Osteocyte (in vitro differentiated cells): ENCODE data around the gene SLC26A6. TPM values are rescaled to one million over a fixed set of nuclear protein-coding genes. Genes with fewer than 3 reads are reported as not detected.

Experiments used
- DNase-seq: peaks from one replicate; pipeline ENCODE4 v3.0.0; 2021; ENCODE audit warnings: mixed read lengths; ENCODE audit not compliant: unreplicated experiment; ENCODE audit errors: extremely low spot score
- H3K27ac Mint-ChIP-seq: one replicate; pipeline ENCODE4 v1.8.0; 2021; ENCODE audit warnings: mild to moderate bottlenecking, mixed read lengths; ENCODE audit not compliant: unreplicated experiment
- H3K27me3 Mint-ChIP-seq: one replicate; pipeline ENCODE4 v1.8.0; 2021; ENCODE audit warnings: mixed read lengths; ENCODE audit not compliant: unreplicated experiment
- H3K36me3 Mint-ChIP-seq: one replicate; pipeline ENCODE4 v1.8.0; 2021; ENCODE audit warnings: mixed read lengths; ENCODE audit not compliant: unreplicated experiment
- H3K4me1 Mint-ChIP-seq: one replicate; pipeline ENCODE4 v1.8.0; 2021; ENCODE audit warnings: mixed read lengths; ENCODE audit not compliant: unreplicated experiment
- H3K4me3 Mint-ChIP-seq: one replicate; pipeline ENCODE4 v1.8.0; 2021; ENCODE audit warnings: mild to moderate bottlenecking, moderate library complexity, mixed read lengths; ENCODE audit not compliant: unreplicated experiment
- H3K9me3 Mint-ChIP-seq: one replicate; pipeline ENCODE4 v1.8.0; 2021; ENCODE audit warnings: mixed read lengths; ENCODE audit not compliant: unreplicated experiment
- CTCF ChIP-seq: fragments of 200-600 bp; sonication (generic); IDR thresholded peaks from 2 replicates; pipeline ENCODE4 v1.5.0; 2021; ENCODE audit warnings: antibody characterized with exemption, mild to moderate bottlenecking, moderate library complexity
- total RNA-seq: library from RNA; stranded (reverse); gene quantifications from 2 replicates; pipeline ENCODE4 v1.2.1, GENCODE V29; 2021

SLC26A6 gene
- total RNA-seq, 1 donor from 2014 or later: 66.2 TPM

GRCh38 chr3:48661501-48662144 is 26.4 kb upstream of the SLC26A6 start:
- H3K27me3 Mint-ChIP-seq: no peaks in the 10 kb centered on the region
- peaks cover 5% of the 10 kb centered on the region for H3K36me3 Mint-ChIP-seq
- DNase-seq: peak; percentile 92
- H3K4me3 Mint-ChIP-seq: peak overlapping the region; percentile 65
- H3K9me3 Mint-ChIP-seq: no peaks in the 10 kb centered on the region
- peak overlapping the region; percentile 23 for H3K27ac Mint-ChIP-seq
- no peak for TF ChIP-seq CTCF
- peaks cover 17% of the 10 kb centered on the region for H3K4me1 Mint-ChIP-seq

GRCh38 chr3:48660800-48661400 is 25.6 kb upstream of the SLC26A6 start:
- no peak overlapping the region for H3K27ac Mint-ChIP-seq
- H3K4me1 Mint-ChIP-seq: peaks cover 17% of the 10 kb centered on the region
- H3K9me3 Mint-ChIP-seq: no peaks in the 10 kb centered on the region
- peak overlapping the region; percentile 65 for H3K4me3 Mint-ChIP-seq
- no peak for DNase-seq
- no peak for TF ChIP-seq CTCF
- H3K27me3 Mint-ChIP-seq: no peaks in the 10 kb centered on the region
- peaks cover 5% of the 10 kb centered on the region for H3K36me3 Mint-ChIP-seq

GRCh38 chr3:48656841-48657281 is 21.6 kb upstream of the SLC26A6 start:
- no peaks in the 10 kb centered on the region for H3K27me3 Mint-ChIP-seq
- H3K36me3 Mint-ChIP-seq: peaks cover 5% of the 10 kb centered on the region
- H3K27ac Mint-ChIP-seq: no peak overlapping the region
- no peak for TF ChIP-seq CTCF
- H3K9me3 Mint-ChIP-seq: no peaks in the 10 kb centered on the region
- peaks cover 4% of the 10 kb centered on the region for H3K4me1 Mint-ChIP-seq
- no peak overlapping the region for H3K4me3 Mint-ChIP-seq
- DNase-seq: no peak

GRCh38 chr3:48656061-48656840 is 21.0 kb upstream of the SLC26A6 start:
- H3K36me3 Mint-ChIP-seq: peaks cover 5% of the 10 kb centered on the region
- TF ChIP-seq CTCF: peak; percentile 68

GRCh38 chr3:48655606-48656005 is 20.3 kb upstream of the SLC26A6 start:
- TF ChIP-seq CTCF: no peak
- H3K36me3 Mint-ChIP-seq: peaks cover 9% of the 10 kb centered on the region
- no peaks in the 10 kb centered on the region for H3K9me3 Mint-ChIP-seq
- no peak overlapping the region for H3K4me3 Mint-ChIP-seq
- H3K27me3 Mint-ChIP-seq: no peaks in the 10 kb centered on the region
- no peak for DNase-seq
- no peak overlapping the region for H3K27ac Mint-ChIP-seq
- H3K4me1 Mint-ChIP-seq: no peaks in the 10 kb centered on the region

More at GRCh38 chr3:48656061-48656840, 21.0 kb upstream of the SLC26A6 start:
- no peaks in the 10 kb centered on the region for H3K27me3 Mint-ChIP-seq
- no peaks in the 10 kb centered on the region for H3K9me3 Mint-ChIP-seq
- H3K4me1 Mint-ChIP-seq: no peaks in the 10 kb centered on the region
- no peak overlapping the region for H3K27ac Mint-ChIP-seq
- H3K4me3 Mint-ChIP-seq: no peak overlapping the region
- DNase-seq: no peak
